NK-92 treated with Interleukin-12 subunit alpha and Interleukin-12 subunit beta, amount 100 ng/mL, for 24 hours (cell line): Measurements from ENCODE around the gene MALSU1.

ENCODE experiments used
- DNase-seq: peaks from one replicate; lab custom pipeline; 2025; lab: John Stamatoyannopoulos, UW

The MALSU1 gene

DNA sequence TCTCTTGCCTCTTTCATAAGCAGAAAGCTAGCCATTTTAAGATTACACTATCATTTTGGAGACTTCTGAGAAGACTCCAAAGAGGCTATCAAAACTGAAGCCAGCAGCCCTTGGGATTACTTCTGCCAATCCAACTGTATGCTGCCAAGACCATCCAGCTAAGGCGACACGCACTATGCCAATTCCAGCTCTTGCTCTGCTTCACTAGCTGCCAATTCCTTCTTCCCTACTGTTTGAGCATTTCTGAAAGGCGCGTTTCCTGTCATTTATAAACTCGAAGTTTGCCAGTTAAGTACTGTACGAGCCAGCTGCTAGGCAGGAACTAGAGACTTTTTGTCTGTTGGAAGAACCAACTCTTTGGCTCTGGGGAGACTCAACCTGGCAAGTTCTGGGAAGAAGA lies 36.5 kb downstream of the MALSU1 start:
- DNase-seq = no peak

DNA sequence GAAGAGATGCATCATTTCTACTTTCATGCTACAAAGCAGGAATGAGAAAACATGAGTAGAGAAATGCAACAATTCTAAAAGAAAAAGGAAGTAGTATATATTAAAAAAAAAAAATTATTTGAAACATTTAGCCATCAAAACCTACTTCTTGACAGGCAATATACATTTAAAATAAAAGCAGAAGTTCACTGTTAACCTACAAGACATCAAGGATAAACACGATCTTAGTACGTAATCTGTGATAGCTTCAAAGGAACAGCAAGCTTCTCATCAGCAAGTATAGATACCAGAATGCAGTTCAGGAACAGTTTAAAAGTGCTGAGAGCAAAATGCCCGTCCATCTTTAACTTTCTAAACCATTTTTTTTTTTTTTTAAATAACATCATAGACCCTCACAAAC lies 36.9 kb downstream of the MALSU1 start:
- DNase-seq = no peak

DNA sequence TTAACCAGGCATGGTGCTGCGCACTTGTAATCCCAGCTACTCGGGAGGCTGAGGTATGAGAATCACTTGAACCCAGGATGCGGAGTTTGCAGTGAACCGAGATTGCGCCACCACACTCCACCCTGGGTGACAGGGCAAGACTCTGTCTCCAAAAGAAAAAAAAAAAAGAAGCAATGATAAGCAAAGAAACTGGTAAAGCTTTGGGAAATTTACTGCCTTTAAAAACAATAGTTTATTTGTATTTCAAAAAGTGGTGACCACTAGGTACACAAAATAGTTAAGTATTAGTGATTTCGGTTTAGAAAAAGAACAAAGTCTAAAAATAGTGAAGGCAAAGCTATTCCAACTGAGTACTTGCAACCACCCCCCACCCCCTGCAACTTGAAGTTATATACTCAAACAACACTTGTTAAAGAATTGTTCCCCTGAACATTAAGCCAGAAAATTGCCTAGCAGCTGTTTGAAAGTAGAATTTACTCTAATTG lies 37.7 kb downstream of the MALSU1 start:
- DNase-seq = no peak

DNA sequence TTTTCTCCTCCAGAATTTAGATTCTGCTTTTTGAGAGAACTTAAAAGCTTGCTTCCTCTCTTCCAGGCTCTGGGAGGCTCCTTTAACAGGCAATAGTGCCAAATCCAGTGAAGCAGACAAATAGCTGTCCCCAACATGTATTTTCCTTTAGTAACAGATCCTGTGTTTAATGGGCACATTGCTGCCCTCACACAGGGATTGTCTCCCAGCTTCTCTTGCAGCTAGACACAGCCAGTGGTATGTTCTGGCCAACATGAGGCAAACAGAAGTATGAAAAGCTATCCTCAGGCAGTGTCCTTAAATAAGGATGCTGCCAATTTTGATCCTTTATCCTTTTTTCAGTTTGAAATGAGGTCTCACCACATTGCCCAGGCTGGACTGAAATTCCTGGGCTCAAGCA lies 38.2 kb downstream of the MALSU1 start:
- DNase-seq = no peak

DNA sequence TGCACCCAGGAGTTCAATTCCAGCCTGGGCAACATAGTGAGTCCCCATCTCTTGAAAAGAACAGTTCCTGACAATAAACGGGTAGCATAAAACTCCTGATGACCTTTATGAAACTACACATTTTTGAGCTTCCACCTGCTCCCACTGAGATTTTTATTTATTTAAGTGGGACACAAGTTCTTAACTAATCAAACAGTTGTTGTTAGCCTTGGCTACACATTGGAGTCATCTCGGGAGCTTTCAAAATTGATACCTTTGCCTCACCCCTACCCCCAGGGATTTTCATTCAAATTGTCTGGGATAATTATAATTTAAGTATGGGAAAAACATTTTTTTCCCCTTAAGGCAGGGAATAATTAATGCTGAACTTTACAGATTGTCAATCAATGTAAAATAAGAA lies 39.3 kb downstream of the MALSU1 start:
- no peak for DNase-seq

DNA sequence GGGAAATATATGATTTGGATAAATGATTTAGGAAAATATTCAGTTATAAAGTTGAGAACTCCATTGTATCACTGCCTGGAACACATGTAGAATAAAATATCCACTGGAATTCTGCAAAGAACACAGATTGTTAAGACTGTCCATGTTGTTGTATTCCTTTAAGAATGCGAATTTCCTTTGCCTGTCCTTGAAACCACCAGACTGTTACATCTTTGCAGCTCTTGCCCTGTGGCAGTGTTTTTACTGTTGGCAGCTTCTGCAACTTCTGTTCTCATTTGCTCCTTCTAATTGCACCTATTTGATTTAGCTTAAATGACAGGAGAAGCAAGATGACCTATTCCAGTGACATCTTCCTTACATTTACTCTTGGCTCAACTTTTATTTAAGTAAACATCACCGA lies 39.7 kb downstream of the MALSU1 start:
- DNase-seq = no peak

DNA sequence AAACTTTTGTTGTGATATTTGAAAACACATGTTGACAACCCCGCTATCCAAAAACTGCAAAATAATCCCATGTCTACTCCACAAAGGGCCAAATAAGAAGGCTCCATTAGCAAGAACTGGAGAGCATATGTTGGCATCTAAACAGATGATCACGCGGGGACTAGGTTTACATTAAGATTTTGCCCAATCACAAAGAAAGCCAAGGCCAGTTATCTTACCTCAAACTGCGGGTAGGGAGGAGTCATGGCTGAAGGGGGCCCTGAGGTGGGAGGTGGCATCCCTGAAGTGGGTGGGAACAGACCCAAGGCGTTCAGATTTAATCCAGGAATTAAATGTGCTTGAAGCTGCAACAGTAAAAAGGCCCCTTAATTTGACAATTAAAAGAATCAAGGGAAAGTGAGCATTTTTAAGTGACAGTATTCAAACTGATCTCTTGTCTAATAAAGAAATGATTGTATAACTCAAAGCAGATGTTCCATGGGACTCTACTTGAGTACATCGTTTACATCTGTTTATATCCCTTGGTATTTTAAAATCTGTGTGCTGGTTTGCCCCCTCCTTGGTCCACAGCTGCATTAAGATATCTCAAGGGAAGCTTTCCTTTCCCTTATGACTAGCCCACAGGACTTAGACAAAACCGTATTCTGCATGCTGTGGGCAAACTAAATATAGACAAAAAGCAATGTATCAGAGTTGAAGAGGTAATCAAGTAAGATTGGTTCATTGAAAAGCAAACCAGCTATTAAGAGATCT lies 42.9 kb downstream of the MALSU1 start:
- DNase-seq = no peak

DNA sequence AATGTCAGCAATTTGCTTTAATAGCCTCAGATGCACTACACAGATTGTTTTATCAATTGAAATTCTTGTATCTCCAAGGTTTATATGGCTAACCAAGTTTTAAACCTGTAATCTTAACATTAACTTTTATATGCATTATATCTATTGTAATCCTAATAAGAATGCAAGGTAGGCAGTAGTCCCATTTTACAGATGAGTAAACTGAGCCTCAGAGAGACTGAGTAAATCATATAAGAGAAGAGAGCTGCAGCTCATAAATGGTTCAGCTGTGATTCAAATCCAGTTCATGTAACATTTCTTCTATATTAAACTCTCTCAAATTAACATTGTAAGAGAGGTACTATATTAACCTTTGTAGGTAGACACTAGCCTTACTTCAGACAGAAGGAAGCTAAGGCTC lies 44.0 kb downstream of the MALSU1 start:
- DNase-seq = no peak

DNA sequence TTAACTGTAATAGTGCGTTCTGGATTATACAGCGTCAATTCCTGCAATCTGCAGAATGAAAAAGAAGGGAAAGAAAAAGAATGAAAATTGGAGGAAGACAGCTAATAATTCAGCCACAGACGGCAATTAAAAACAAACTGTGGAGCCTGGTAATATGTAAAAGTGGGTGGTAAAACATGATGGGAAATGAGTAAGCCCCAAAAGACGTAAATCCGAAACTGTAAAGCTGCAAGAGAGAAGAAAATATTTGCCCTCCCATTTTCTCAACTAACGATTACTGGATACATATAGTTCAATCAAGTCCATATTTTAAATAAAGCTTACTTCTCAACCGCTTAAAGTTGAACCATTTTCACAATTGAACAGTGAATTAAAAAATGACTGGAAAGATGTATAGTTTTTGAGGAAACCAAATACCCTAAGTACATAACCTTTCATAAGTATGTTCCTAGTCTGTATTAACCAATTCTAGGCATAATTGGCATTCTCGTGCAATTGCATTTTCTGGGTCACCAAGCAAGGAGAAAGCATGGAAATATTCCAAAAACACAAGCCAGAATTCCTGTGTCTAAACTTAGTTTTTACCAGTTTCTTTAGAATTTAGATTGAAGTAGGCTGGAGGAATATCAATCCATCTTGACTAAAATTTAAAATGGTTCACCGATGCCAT lies 44.8 kb downstream of the MALSU1 start:
- DNase-seq = no peak

DNA sequence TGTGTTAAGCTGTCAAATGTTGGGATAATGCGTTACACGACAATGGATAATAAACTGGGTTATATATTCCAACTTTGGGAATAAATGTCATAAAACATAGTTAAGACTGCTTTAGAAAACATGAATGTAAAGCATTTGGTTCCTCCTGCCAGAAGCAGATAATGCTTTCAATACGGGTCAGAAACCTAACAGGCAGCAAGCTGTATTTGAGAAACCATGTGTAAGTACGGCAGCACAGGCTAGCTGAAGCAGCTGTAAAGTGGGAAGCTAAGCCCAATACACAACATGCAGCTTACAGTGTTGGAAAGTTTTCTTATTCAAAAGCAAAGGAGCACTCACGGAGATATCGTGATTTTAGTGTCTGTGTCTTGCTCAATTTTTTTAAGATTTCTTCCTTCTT lies 46.5 kb downstream of the MALSU1 start:
- no peak for DNase-seq

DNA sequence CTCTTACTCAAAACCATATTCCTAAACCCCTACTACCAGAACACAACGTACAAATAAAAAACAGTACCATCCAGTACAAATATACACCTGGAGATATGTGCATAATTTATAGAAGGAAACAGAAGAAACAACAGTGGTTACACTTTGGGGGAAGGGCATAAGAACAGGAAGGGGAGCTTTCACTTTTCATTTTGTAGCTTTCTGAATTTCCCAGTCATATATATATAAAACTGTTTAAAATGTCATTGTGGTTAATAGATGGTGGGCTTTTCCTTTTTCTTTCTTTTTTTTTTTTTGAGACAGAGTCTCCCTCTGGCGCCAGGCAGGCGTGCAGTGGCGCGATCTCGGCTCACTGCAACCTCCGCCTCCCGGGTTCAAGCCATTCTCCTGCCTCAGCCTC lies 47.2 kb downstream of the MALSU1 start:
- no peak for DNase-seq

DNA sequence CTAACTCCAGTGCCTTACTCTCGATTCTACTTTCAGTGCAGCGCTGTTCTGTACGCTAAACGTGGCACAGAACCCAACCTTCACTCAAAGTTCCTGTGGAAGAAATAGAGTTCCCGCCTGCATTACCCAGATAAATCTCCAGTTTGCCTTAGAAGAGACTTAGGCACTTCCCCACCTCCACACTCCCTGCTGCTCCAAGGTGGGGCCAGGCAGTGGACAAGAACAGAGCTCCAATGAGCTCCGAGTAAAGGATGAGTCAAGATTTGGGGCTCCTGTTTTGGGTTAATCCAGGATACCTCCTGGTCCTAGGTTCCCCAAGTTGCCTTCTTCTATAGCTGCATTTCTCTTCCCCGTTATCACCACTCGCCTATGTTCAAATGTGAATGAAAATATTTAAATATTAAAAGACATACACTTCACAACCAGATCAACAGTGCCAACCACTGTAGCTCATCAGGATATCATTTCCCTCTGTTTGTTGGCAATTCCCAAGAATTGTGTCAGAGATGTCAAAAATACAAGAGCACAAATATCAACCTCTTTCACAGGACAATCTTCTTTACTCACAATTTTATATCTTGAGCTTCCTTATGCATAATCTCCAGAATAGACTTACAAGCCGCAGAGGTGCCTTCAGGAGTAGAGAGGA lies 48.0 kb downstream of the MALSU1 start:
- DNase-seq = no peak

DNA sequence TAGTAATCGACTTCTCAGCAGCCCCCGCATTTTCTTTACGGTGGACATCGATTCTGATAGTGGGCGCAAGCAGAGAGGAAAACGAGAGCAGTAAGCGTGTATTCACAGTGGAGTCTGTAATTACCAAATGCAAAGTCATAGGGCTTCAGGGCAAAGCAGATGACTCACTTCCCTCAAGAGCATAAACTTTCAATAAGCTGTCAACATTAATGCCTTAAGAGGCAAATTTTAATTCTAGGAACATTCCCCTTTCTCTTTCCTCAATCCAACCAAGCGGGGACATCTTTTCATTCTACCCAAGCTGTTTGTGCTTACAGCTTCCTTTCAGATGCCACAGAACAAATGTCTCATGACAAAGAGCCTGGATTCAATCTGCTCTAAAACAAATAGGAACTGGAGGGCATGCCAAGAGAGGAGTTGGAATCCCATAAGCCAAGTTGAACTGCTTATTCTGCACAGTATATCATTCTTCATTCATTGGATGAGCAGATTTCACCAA lies 48.6 kb downstream of the MALSU1 start:
- DNase-seq = no peak

DNA sequence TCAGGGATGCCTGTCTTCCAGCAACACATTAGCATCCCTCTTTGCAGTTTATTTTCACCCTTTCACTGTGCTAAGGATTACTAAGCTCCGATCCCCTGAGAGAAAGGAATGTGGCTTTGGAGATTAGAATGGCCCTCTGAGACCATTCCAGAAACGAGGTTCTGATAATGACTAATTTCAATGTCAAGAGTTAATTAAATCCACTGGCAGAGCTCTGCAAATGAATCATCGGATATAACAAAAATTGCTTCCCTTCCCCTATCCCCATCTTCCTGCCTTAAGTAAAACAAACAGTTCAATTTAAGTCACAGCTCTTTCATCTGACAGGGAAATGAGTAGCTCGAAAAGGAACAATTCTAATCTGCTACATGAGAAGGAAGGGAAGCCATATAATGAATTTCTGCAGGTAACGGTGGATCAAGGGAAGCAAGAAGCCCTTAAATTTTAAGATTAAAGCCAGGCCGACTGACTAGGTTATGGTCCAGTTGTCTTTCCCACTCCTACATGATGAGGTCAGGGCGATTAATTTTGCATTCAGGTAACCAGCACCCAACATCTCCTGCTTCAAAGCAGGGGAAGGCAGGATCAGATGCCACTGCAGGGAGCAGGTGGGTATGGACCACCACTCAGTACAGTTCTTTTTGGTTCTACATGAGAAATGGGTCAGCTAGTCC lies 50.5 kb downstream of the MALSU1 start:
- no peak for DNase-seq

DNA sequence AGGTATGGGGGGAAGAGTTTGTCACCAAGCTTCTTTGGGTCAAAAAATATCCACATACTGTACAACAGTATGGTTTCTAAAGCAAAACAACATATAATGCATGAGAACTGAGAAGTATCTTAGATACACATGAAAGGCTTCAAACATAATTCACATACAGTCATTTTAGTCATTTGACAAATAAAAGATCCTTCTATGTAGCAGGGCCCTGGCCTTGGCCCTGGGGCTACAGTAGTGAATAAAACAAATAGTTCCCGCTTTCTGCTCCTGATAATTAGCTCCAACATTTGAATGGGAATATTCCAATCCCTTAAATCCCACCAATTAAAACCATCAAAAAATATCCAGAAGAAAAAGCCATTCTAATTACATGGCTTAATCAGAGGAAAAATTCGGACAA lies 51.3 kb downstream of the MALSU1 start:
- no peak for DNase-seq

DNA sequence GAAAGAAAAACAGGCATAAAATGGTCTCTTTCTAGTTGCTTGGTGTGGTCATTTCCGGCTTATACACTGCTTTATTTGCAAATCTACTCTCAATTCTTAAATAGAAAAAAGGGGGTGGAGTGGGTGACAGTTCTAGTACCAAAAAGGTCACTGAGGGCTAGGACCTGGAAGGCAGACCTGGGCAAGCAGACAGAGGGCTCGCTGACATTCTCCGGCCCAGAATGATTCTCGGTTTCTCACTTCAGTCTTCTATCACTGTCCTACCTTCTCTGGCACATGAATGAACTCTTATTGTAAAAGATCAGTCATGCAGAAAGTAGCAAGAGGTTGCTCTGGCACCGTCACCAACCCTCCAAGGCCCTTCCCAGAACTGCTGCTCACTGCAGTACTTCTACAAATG lies 54.0 kb downstream of the MALSU1 start:
- DNase-seq = no peak

DNA sequence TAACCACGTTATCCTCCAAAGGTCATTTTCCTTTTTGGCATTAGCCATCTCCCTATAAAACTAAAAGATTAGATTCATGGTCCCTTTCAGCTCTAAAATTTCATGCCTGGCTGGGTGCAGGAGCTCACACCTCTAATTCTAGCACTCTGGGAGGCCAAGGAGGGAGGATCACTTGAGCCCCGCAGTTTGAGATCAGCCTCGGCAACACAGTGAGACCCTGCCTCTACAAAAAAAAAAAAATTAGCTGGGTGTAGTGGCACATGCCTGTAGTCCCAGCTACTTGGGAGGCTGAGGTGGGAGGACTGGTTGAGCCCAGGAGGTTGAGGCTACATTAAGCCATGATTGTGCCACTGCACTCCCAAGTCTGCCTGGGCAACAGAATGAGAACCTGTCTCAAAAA lies 57.0 kb downstream of the MALSU1 start:
- DNase-seq = no peak

DNA sequence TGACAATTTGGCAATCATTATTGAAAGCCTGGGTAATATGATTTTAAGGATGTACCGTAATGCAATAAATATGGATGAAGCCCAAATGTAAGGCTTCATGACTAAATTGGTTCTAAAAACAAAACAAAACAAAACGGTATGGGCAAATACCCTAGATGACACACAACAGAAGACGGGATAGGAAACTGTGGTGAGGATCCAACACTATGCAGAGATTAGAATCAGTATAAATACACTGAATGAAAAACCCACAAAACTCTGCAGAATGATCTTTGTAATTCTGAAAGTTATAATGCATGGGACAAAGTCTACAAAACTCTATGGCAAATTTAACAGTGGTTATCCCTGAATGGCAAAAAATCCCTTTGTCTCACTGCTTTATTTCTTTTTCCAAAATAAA lies 57.6 kb downstream of the MALSU1 start:
- no peak for DNase-seq

DNA sequence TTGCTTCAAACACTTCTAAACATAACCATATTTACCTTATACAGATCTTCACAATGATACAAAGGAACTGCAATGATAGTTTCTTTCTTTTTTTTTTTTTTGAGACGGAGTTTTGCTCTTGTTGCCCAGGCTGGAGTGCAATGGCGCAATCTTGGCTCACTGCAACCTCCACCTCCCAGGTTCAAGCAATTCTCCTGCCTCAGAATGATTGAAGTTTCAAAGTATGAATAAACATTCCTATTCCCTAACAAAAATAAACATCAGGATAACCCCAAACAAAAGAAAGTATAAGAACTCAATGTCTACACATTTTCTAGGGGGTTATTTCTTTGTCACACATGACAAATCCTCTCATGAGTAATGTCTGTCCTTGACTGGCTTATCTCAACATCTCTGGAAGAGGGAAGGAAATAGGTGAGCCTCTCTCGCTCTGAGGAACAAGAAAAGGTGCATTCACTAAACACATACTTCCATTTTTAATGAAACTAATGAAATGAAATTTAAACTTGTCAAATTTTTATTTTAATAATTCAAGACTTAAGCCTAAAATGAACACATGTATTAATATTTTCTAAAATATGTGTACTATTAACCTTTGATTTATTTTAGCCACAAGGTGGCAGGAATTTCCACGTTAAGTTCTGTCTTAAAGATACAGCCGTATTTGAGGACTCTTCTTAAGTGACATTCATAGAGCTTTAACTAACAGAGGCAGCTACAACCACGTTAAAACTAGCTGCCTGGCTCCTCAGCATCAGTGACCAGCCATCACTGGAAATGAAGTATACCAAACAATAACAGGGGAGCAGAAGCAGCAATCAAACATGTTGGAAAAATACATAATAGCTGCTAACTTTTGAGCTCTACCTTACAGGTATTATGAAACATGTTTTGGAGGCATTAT lies 58.3 kb downstream of the MALSU1 start:
- no peak for DNase-seq

DNA sequence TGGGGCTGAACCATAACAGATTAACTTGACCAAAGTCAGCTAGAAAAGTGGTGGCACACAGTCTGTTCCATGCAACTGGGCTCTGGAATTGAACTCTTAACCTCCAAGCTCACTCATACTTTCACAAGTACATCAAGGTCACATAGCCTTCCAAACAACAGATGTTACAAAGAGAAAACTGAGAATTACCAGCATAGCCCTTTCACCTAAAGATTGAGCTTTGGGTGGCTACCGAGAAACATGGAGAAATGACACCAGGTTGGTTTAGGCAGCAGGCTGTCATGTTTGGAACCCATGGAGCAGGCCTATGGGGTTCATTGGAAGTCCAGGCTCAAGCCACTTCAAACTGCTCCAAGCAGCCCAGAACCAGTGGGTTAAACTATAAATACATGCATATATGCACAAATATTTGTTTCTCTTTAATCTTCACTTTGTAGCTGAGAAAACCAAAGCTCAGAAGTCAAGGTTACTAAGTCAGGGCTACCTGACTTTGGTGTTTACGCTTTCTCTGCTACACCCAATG lies 59.1 kb downstream of the MALSU1 start:
- no peak for DNase-seq
